Measurements from ENCODE around the gene BANF2. TPM values are rescaled to one million over a fixed set of nuclear protein-coding genes. Genes with fewer than 3 reads are reported as not detected.
A peak's percentile ranks its signal among the peaks of the same experiment; 100 is the strongest.

The BANF2 gene
- total RNA-seq, 1 experiment from 2014 or later, result not detected

- BruUV-seq (replicated peaks), result no TSS peak
- no peak overlapping the region for H3K4me3 Mint-ChIP-seq (ENCODE audit: low read depth, unreplicated experiment)
- CTCF ChIA-PET, result no interaction called here
- H3K36me3 Mint-ChIP-seq (ENCODE audit: insufficient read depth, unreplicated experiment), result peaks cover 14% of the 10 kb centered on the region
- no peaks in the 10 kb centered on the region for H3K9me3 Mint-ChIP-seq (ENCODE audit: low read depth, unreplicated experiment)
- H3K27ac Mint-ChIP-seq (ENCODE audit: unreplicated experiment), result peak overlapping the region; percentile 58
- peaks cover 11% of the 10 kb centered on the region for H3K4me1 Mint-ChIP-seq (ENCODE audit: low read depth, unreplicated experiment)
- TF ChIP-seq, protein P1, sequence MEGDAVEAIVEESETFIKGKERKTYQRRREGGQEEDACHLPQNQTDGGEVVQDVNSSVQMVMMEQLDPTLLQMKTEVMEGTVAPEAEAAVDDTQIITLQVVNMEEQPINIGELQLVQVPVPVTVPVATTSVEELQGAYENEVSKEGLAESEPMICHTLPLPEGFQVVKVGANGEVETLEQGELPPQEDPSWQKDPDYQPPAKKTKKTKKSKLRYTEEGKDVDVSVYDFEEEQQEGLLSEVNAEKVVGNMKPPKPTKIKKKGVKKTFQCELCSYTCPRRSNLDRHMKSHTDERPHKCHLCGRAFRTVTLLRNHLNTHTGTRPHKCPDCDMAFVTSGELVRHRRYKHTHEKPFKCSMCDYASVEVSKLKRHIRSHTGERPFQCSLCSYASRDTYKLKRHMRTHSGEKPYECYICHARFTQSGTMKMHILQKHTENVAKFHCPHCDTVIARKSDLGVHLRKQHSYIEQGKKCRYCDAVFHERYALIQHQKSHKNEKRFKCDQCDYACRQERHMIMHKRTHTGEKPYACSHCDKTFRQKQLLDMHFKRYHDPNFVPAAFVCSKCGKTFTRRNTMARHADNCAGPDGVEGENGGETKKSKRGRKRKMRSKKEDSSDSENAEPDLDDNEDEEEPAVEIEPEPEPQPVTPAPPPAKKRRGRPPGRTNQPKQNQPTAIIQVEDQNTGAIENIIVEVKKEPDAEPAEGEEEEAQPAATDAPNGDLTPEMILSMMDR (IDR thresholded peaks at IDR 0.05; ENCODE audit: unreplicated experiment), result no peak
- intact Hi-C loops (cut with micrococcal nuclease; ENCODE audit: unreplicated experiment), result no loop called here
- H3K27me3 Mint-ChIP-seq (ENCODE audit: unreplicated experiment), result no peaks in the 10 kb centered on the region
- DNase-seq, result no peak
Observed at GRCh38 chr20:17671011-17671410, 28.8 kb upstream of the BANF2 start.

DNA sequence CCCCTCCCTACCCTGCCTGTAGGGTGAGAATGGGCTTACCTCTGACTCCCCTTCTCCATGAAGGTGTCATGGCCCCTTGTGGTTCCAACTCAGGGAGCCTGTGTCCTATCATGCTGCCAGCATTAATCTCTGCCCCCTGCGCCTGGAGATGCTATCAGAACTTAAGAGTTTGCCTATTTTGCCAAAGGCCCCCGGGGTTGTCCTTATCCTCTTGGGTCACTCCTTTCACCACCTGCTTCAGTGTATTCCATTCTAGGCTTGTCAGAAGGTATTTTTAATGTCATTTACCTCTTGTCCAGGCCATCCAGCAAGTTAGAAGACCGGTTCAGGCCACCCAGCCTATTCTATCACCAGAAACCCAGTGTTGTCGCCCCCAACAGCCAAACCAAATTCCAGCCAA lies 28.2 kb upstream of the BANF2 start:
- Mint-ChIP-seq H3K4me1 (ENCODE audit: low read depth, unreplicated experiment) (peaks cover 11% of the 10 kb centered on the region), H3K27ac (ENCODE audit: unreplicated experiment) (no peak overlapping the region), H3K9me3 (ENCODE audit: low read depth, unreplicated experiment) (no peaks in the 10 kb centered on the region), H3K27me3 (ENCODE audit: unreplicated experiment) (no peaks in the 10 kb centered on the region), H3K36me3 (ENCODE audit: insufficient read depth, unreplicated experiment) (peaks cover 16% of the 10 kb centered on the region), H3K4me3 (ENCODE audit: low read depth, unreplicated experiment) (no peak overlapping the region)
- no TSS peak for BruUV-seq (replicated peaks)
- CTCF ChIA-PET, result no interaction called here
- DNase-seq, result no peak
- intact Hi-C loops (cut with micrococcal nuclease; ENCODE audit: unreplicated experiment), result no loop called here
- TF ChIP-seq, protein P1 (IDR thresholded peaks at IDR 0.05; ENCODE audit: unreplicated experiment), result no peak

DNA sequence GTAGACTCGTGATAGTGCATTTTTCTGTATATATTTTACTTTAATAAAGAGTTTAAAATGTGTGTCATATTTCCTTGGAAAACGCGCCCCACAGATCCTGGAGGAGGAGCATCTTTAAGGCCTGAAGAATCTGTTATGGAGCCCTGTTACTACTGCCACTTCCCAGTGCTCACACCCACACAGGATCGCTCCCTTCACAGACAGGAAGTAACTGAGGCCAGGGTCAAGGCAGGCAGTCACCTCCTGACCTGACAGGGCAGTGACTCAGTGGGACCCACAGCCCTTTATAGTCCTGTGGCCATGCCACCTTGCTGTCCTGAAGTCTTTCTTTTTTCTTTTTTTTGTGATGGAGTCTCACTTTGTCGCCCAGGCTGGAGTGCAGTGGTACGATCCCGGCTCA lies 26.7 kb upstream of the BANF2 start:
- TF ChIP-seq, protein P1 (IDR thresholded peaks at IDR 0.05; ENCODE audit: unreplicated experiment), result no peak
- no peak overlapping the region for H3K4me3 Mint-ChIP-seq (ENCODE audit: low read depth, unreplicated experiment)
- no peak for DNase-seq
- no TSS peak for BruUV-seq (replicated peaks)
- H3K9me3 Mint-ChIP-seq (ENCODE audit: low read depth, unreplicated experiment), result no peaks in the 10 kb centered on the region
- CTCF ChIA-PET, result no interaction called here
- peaks cover 11% of the 10 kb centered on the region for H3K4me1 Mint-ChIP-seq (ENCODE audit: low read depth, unreplicated experiment)
- H3K27ac Mint-ChIP-seq (ENCODE audit: unreplicated experiment), result no peak overlapping the region
- intact Hi-C loops (cut with micrococcal nuclease; ENCODE audit: unreplicated experiment), result no loop called here
- no peaks in the 10 kb centered on the region for H3K27me3 Mint-ChIP-seq (ENCODE audit: unreplicated experiment)
- peaks cover 16% of the 10 kb centered on the region for H3K36me3 Mint-ChIP-seq (ENCODE audit: insufficient read depth, unreplicated experiment)

- H3K9me3 Mint-ChIP-seq (ENCODE audit: low read depth, unreplicated experiment), result no peaks in the 10 kb centered on the region
- intact Hi-C loops (cut with micrococcal nuclease; ENCODE audit: unreplicated experiment), result no loop called here
Observed at GRCh38 chr20:17674722-17675518, 24.8 kb upstream of the BANF2 start.

More at GRCh38 chr20:17674722-17675518, 24.8 kb upstream of the BANF2 start:
- Mint-ChIP-seq H3K27me3 (ENCODE audit: unreplicated experiment) (no peaks in the 10 kb centered on the region), H3K4me3 (ENCODE audit: low read depth, unreplicated experiment) (no peak overlapping the region), H3K36me3 (ENCODE audit: insufficient read depth, unreplicated experiment) (peaks cover 21% of the 10 kb centered on the region), H3K4me1 (ENCODE audit: low read depth, unreplicated experiment) (peaks cover 11% of the 10 kb centered on the region), H3K27ac (ENCODE audit: unreplicated experiment) (no peak overlapping the region)
- BruUV-seq (replicated peaks), result no TSS peak
- no peak for DNase-seq
- TF ChIP-seq, protein P1 (IDR thresholded peaks at IDR 0.05; ENCODE audit: unreplicated experiment), result no peak
- CTCF ChIA-PET, result no interaction called here

All from Calu3 (cell line).